Neural progenitor cell (in vitro differentiated cells): ENCODE data around the gene YIF1B.

ENCODE experiments used
- CTCF ChIP-seq: fragments of 200-600 bp; sonication (generic); IDR thresholded peaks from 2 replicates; pipeline ENCODE4 v1.5.1; 2017; ENCODE audit warnings: antibody characterized with exemption, mild to moderate bottlenecking
- EZH2 ChIP-seq: fragments of 200-600 bp; sonication (generic); IDR thresholded peaks from 2 replicates; pipeline ENCODE4 v1.6.1; 2017; ENCODE audit warnings: antibody characterized with exemption, mild to moderate bottlenecking, moderate library complexity

- TF ChIP-seq CTCF (no peak), EZH2 (no peak)
These were observed 25.2 kb upstream of the YIF1B start for GRCh38 chr19:38340927-38341326.
